ENCODE data around the gene ARSB.

DNA sequence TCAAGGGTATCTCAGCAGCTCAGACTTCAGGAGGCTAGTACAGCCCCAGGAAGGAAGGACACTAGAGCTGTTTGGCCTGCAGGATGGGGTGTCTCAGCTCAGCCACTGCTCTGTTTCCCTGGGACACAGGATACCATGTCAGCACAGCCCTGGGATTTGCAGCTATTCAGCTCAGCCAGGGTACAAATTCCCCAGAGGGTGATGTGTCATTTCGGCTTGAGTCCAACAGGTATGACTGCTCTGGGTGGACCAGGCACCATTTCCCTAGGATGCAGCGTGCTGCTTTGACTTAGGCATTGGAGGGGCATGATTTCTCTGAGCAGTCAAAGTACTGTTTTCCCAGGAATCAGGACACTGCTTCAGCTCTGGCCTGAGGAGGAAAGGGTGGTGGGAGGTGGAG lies 130.1 kb downstream of the ARSB start:
- TF ChIP-seq, protein P1, sequence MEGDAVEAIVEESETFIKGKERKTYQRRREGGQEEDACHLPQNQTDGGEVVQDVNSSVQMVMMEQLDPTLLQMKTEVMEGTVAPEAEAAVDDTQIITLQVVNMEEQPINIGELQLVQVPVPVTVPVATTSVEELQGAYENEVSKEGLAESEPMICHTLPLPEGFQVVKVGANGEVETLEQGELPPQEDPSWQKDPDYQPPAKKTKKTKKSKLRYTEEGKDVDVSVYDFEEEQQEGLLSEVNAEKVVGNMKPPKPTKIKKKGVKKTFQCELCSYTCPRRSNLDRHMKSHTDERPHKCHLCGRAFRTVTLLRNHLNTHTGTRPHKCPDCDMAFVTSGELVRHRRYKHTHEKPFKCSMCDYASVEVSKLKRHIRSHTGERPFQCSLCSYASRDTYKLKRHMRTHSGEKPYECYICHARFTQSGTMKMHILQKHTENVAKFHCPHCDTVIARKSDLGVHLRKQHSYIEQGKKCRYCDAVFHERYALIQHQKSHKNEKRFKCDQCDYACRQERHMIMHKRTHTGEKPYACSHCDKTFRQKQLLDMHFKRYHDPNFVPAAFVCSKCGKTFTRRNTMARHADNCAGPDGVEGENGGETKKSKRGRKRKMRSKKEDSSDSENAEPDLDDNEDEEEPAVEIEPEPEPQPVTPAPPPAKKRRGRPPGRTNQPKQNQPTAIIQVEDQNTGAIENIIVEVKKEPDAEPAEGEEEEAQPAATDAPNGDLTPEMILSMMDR (IDR thresholded peaks at IDR 0.05; ENCODE audit: low read depth, low read length) = no peak
- TF ChIP-seq EZH2phosphoT487 (IDR thresholded peaks at IDR 0.05; ENCODE audit: low read depth) = no peak
